ENCODE data around the gene LMNTD2.

GRCh38 chr11:535519-536454 lies 24.8 kb downstream of the LMNTD2 start, which contains the start of gene HRAS:
- peak; percentile 91 for TF ChIP-seq POLR2AphosphoS5 (IDR thresholded peaks at IDR 0.05; ENCODE audit: borderline replicate concordance, low read depth, low read length)
- TF ChIP-seq EZH2 (IDR thresholded peaks at IDR 0.05), result no peak
